Measurements from ENCODE around the gene COX4I2. TPM values are rescaled to one million over a fixed set of nuclear protein-coding genes. Genes with fewer than 3 reads are reported as not detected.
A peak's percentile ranks its signal among the peaks of the same experiment; 100 is the strongest.

Gene COX4I2
- total RNA-seq, 4 donors from 2014 or later = not detected

GRCh38 chr20:31603822-31604566, 33.7 kb upstream of the COX4I2 start:
- peak overlapping the region; percentile 61 to 85 (median 72) for H3K4me3 ChIP-seq
- in situ Hi-C loops (cut with MboI; ENCODE audit: low pct_ligation_motif_present in 1 of 4, low pct_unique_long_range_greater_than_20kb in 1 of 4, low sequenced_read_pairs in 3 of 4) = no loop called here
- H3K36me3 ChIP-seq = no peaks in the 10 kb centered on the region
- TF ChIP-seq POLR2AphosphoS5 (IDR thresholded peaks at IDR 0.05) = peak; percentile 90 to 95 (median 94)
- TF ChIP-seq EP300 (IDR thresholded peaks at IDR 0.05; ENCODE audit: low read depth) = peak; percentile 90
- peak; percentile 70 for TF ChIP-seq POLR2A (IDR thresholded peaks at IDR 0.05)
- no peak for TF ChIP-seq CTCF (IDR thresholded peaks at IDR 0.05)
- no peaks in the 10 kb centered on the region for H3K27me3 ChIP-seq
- intact Hi-C loops (cut with DNase I; ENCODE audit: low total_unique reads) = no loop called here
- H3K4me1 ChIP-seq = peaks cover 16 to 51% (median 44%) of the 10 kb centered on the region in 4 donors
- DNase-seq = peak; percentile 98
- H3K27ac ChIP-seq = peak overlapping the region; percentile 91 to 93 (median 92)
- 8 to 9% methylated on average over 12 to 41 of the region's 43 CpGs for WGBS, 2 donors (ENCODE audit: low coverage in 1 of 2)
- no peaks in the 10 kb centered on the region for H3K9me3 ChIP-seq

GRCh38 chr20:31604567-31605030, 33.1 kb upstream of the COX4I2 start:
- Histone ChIP-seq H3K9me3 (no peaks in the 10 kb centered on the region), H3K4me3 (peak overlapping the region; percentile 61 to 85 (median 72)), H3K27me3 (no peaks in the 10 kb centered on the region), H3K36me3 (no peaks in the 10 kb centered on the region), H3K27ac (peak overlapping the region; percentile 91 to 93 (median 92)), H3K4me1 (peaks cover 19 to 56% (median 47%) of the 10 kb centered on the region in 4 donors)
- 0 to 4% methylated on average over 4 to 14 of the region's 14 CpGs for WGBS, 2 donors (ENCODE audit: low coverage in 1 of 2)
- intact Hi-C loops (cut with DNase I; ENCODE audit: low total_unique reads) = no loop called here
- DNase-seq = no peak
- no peak for TF ChIP-seq POLR2A (IDR thresholded peaks at IDR 0.05)
- no peak for TF ChIP-seq POLR2AphosphoS5 (IDR thresholded peaks at IDR 0.05)
- no peak for TF ChIP-seq EP300 (IDR thresholded peaks at IDR 0.05; ENCODE audit: low read depth)
- no peak for TF ChIP-seq CTCF (IDR thresholded peaks at IDR 0.05)
- in situ Hi-C loops (cut with MboI; ENCODE audit: low pct_ligation_motif_present in 1 of 4, low pct_unique_long_range_greater_than_20kb in 1 of 4, low sequenced_read_pairs in 3 of 4) = no loop called here

- in situ Hi-C loops (cut with MboI; ENCODE audit: low pct_ligation_motif_present in 1 of 4, low pct_unique_long_range_greater_than_20kb in 1 of 4, low sequenced_read_pairs in 3 of 4) = no loop called here
- 0 to 1% methylated on average over 1 to 67 of the region's 74 CpGs for WGBS, 2 donors (ENCODE audit: low coverage in 1 of 2)
These were observed 32.4 kb upstream of the COX4I2 start, which contains the start of gene ID1 for GRCh38 chr20:31605031-31605901. Gene ID1, plus strand, starts transcription at chr20:31605289. Its CDS starts 99 bp downstream, at chr20:31605388.

More at GRCh38 chr20:31605031-31605901, 32.4 kb upstream of the COX4I2 start, which contains the start of gene ID1:
- Histone ChIP-seq H3K27ac (peak within 1 kb of the TSS; percentile 91 to 93 (median 92)), H3K27me3 (no peaks in the 10 kb centered on the region), H3K36me3 (no peaks in the 10 kb centered on the region), H3K4me1 (peaks cover 19 to 56% (median 48%) of the 10 kb centered on the region in 4 donors), H3K9me3 (no peaks in the 10 kb centered on the region), H3K4me3 (peak within 1 kb of the TSS; percentile 61 to 85 (median 72))
- peak; percentile 97 for DNase-seq
- TF ChIP-seq POLR2AphosphoS5 (IDR thresholded peaks at IDR 0.05) (peak; percentile 97 to 100 (median 100)), CTCF (IDR thresholded peaks at IDR 0.05) (peak in 1 of 5 experiments; percentile 8), POLR2A (IDR thresholded peaks at IDR 0.05) (peak; percentile 100), EP300 (IDR thresholded peaks at IDR 0.05; ENCODE audit: low read depth) (no peak)
- intact Hi-C loops (cut with DNase I; ENCODE audit: low total_unique reads) = no loop called here

Measured in transverse colon (tissue), 4 donors.